ELR (cell line): ENCODE measurements around the gene CREBRF.
"Not testable (repeated sequence)": the region's sequence is repeated elsewhere in the genome, so short reads cannot be mapped to it uniquely, and the experiment has no call there.

ENCODE experiments used
- DNase-seq: peaks from one replicate; pipeline ENCODE4 v3.0.0-alpha.2; 2015; ENCODE audit warnings: low read depth

Gene CREBRF

GRCh38 chr5:173039188-173039587, 17.0 kb upstream of the CREBRF start:
- no peak for DNase-seq

- no peak for DNase-seq
These were observed 16.2 kb upstream of the CREBRF start for GRCh38 chr5:173039964-173040363.

- no peak for DNase-seq
These were observed 14.0 kb upstream of the CREBRF start for GRCh38 chr5:173041881-173042762.

- no peak for DNase-seq
These were observed 13.4 kb upstream of the CREBRF start for GRCh38 chr5:173042763-173043107.

GRCh38 chr5:173045474-173045873, 10.7 kb upstream of the CREBRF start:
- no peak for DNase-seq

GRCh38 chr5:173047096-173047837, 8.9 kb upstream of the CREBRF start:
- not testable (repeated sequence) for DNase-seq

- no peak for DNase-seq
These were observed 8.4 kb upstream of the CREBRF start for GRCh38 chr5:173047838-173048105.

- DNase-seq = peak; percentile 40
These were observed 5.4 kb upstream of the CREBRF start for GRCh38 chr5:173050791-173051190.

GRCh38 chr5:173051746-173052145, 4.4 kb upstream of the CREBRF start:
- peak; percentile 91 for DNase-seq

GRCh38 chr5:173053041-173053440, 3.1 kb upstream of the CREBRF start:
- DNase-seq = no peak

- no peak for DNase-seq
These were observed 970 bp upstream of the CREBRF start for GRCh38 chr5:173055042-173055721.

- DNase-seq = peak; percentile 33
These were observed 500 bp upstream of the CREBRF start for GRCh38 chr5:173055722-173055982.

GRCh38 chr5:173056783-173057061, 570 bp downstream of the CREBRF start:
- DNase-seq = no peak

GRCh38 chr5:173057062-173057924, 1.1 kb downstream of the CREBRF start:
- peak; percentile 99 for DNase-seq

- no peak for DNase-seq
These were observed 6.0 kb downstream of the CREBRF start for GRCh38 chr5:173062141-173062540.

GRCh38 chr5:173065155-173065554, 9.0 kb downstream of the CREBRF start:
- no peak for DNase-seq

GRCh38 chr5:173069671-173070070, 13.5 kb downstream of the CREBRF start:
- DNase-seq = no peak

- no peak for DNase-seq
These were observed 19.1 kb downstream of the CREBRF start for GRCh38 chr5:173075137-173075843.

GRCh38 chr5:173075970-173076369, 19.8 kb downstream of the CREBRF start:
- DNase-seq = no peak

GRCh38 chr5:173076471-173076870, 20.3 kb downstream of the CREBRF start:
- DNase-seq = not testable (repeated sequence)

GRCh38 chr5:173078878-173079277, 22.7 kb downstream of the CREBRF start:
- DNase-seq = no peak

GRCh38 chr5:173089581-173089980, 33.4 kb downstream of the CREBRF start:
- no peak for DNase-seq
